GM15510 (cell line): ENCODE measurements around the gene KLHL1.

Experiments used
- POLR2A ChIP-seq: IDR thresholded peaks from 3 replicates; pipeline ENCODE4 v1.6.1; 2011; ENCODE audit warnings: borderline replicate concordance; ENCODE audit not compliant: insufficient read length; ENCODE audit errors: extremely low read depth

Gene KLHL1

DNA sequence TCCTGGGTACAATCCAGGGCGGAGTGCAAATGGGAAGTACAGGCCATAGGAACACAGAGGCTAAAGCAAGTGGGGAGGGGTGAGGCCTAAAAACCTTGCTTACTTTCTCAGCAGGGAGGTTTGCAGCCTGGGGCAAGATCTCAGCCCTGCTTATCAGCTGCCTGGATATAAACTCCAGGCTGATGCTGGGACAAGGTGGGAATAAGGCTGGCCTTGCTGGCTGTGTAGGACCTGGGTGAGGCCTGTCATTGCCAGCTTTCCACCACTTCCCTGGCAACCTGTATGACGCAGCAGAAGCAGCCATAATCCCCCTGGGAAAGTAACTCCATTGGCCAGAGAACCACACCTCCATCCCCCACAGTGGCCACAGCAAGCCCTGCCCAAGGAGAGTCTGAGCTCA lies 279.7 kb downstream of the KLHL1 start:
- TF ChIP-seq POLR2A, result no peak

DNA sequence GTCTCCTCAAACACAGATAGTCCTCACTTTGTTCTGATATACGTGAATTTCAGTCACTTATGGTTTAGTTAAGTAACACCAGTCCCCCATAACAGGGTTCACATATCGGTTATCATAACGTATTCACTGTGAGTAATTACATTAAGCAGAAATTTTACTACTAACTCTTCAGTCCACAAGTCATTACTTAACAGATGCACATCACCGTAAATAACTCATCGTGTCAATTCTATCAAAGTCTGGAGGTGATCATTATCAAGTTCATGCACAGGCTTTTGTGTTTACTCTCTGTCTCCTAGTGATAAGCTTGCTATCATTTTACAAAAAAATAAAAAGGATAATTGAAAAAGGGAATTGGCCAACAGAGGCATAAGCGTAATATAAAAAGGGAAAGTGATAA lies 288.1 kb downstream of the KLHL1 start:
- TF ChIP-seq POLR2A, result no peak

DNA sequence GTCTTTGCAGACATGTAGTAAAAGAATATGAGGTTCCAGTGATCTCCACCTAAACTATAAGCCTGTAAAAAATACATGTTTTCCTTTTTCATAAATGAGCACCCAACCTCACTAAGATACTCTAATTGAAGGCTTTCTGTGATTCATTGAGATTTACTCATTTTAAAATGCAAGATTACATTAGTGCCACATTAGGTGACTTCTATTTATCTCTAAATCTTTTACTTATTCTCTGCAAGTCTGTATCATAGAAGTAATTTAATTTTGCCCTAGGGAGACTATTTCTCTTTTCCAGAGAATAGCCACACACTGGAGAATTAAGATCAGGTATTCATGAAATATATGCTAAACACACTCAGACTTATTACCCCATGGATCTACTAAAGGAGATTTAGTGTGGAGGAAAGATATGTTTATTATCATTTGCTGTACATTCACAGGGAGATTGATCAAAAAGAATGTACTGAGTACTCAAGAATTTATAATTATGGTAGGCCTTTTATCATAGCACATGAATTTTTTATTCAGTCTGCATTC lies 290.9 kb downstream of the KLHL1 start:
- TF ChIP-seq POLR2A, result no peak

DNA sequence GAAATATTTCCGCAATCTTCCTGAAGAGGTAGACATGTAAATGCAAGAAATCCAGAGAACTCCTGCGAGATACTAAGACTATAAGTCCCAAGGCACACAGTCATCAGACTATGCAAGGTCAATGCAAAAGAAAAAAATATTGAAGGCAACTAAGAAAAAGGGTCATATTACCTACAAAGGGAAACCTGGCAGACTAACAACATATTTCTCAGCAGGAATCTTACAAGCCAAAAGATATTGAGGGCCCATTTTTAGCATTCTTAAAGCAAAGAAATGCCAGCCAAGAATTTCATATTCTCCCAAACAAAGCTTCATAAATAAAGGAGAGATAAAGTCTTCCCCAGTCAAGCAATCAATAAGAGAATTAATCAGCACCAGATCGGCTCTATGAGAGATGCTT lies 299.1 kb downstream of the KLHL1 start:
- no peak for TF ChIP-seq POLR2A

DNA sequence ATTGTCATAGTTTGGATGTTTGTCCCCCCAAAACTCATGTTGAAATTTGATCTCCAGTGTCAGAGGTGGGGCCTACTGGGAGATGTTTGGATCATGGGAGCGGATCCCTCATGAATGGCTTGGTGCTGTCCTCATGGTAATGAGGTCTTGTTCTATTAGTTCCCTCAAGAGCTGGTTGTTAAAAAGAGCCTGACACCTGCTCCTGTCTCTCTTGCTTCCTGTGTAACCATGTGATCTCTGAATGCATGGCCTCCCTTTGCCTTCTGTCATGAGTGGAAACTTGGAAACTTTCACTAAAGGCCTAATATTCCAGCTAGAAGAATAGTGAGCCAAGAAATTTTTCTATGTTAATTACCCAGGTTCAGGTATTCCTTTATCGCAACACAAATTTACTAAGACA lies 312.0 kb downstream of the KLHL1 start:
- no peak for TF ChIP-seq POLR2A

- TF ChIP-seq POLR2A, result no peak
Measured at GRCh38 chr13:69793783-69794453, 314.3 kb downstream of the KLHL1 start.

DNA sequence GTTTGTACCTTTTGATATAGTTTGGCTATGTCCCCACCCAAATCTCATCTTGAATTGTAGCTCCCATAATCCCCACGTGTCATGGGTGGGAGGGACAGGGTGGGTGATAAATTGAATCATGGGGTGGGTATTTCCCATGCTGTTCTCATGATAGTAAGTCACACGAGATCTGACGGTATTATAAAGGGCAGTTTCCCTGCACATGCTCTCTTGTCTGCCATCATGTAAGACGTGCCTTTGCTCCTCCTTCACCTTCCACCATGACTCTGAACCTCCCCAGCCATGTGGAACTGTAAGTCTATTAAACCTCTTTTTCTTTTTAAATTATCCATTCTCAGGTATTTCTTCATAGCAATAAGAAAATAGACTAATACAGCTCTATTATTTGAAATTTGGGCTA lies 331.3 kb downstream of the KLHL1 start:
- TF ChIP-seq POLR2A, result no peak

DNA sequence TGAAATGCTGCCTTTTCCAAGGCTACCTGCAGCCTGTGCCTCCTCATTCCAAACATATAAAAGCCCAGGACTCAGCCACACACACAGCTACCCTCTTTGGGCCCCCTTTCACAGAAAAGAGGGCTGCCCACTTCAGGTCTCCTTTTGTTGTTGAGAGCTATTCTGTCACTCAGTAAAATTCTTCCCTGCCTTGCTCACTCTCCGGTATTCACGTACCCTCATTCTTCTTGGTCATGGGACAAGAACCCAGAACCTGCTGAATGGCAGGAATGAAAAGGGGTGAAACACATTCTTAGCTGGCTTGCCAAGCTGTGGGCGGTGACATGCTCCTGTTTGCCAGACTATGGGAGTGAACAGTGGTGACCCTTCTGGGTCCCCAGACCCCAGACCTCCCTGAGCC lies 338.6 kb downstream of the KLHL1 start:
- no peak for TF ChIP-seq POLR2A

GRCh38 chr13:69761581-69761980 lies 346.7 kb downstream of the KLHL1 start:
- no peak for TF ChIP-seq POLR2A

DNA sequence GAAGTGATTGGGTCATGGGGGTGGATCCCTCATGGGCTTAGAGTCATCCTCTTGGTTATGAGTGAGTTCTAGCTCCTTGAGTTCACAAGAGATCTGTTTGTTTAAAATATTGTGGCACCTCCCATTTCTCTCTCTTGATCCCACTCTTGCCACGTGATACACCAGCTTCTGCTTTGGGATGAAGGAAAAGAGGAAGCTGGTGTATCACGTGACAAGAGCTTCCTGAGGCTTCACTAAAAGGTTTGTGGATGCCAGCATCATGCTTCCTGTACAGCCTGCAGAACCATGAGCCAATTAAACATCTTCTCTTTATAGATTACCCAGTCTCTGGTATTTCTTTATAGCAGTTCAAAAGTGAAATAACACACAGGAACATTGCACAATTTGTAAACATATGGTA lies 353.2 kb downstream of the KLHL1 start:
- TF ChIP-seq POLR2A, result no peak

DNA sequence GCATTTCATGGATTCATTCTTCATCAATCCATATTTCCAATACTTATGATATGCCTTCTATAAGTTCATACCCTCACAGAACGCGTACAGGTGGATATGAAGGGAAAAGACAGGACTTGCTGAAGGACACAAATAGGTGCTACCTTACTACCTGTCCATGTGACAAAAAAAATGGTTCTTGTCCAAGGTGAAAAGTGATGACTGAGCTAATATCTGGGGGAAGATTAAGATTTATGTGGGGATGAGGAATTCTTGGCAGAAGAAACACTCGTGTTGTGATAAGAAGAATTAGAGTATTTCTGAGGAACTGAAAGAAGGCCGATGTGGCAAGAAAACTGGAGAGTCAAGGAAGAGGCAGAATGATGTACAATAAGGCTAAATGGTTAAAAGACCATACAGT lies 357.0 kb downstream of the KLHL1 start:
- TF ChIP-seq POLR2A, result no peak

DNA sequence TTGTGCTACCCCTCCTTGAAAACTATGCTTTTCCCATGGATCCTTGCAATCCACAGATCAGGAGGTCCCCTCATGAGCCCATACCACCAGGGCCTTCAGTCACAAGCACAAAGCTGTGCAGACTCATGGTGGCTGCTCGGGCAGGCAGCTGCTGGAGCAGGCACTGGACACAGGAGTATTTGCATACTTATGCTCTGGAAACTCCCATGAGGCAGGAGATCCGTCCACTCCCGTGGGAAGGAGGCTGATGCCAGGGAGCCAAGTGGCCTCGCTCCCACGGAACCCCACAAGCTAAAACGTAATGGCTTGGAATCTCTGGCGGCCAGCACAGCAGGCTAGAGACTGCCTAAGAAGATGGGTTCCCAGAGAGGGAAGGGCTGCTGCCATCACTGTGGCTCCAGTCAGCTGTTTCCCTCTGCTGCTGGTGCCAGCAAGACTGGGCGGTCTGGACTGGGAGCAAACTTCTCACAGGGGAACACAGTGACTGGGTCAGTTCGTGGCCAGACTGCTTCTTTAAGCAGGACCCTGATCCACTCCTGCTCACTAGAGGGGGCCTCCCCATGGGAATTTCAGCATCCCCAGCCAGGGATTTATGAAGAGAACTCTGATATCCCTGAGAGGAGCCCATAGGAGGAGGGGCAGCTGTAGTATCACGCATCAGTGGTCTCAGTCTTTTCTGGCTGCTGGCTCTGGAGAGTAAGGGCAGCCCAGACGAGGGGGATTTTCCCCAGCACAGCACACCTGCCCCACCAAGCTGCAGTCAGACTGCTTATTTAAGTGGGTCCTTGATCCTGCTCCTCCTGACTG lies 370.9 kb downstream of the KLHL1 start:
- TF ChIP-seq POLR2A, result no peak

DNA sequence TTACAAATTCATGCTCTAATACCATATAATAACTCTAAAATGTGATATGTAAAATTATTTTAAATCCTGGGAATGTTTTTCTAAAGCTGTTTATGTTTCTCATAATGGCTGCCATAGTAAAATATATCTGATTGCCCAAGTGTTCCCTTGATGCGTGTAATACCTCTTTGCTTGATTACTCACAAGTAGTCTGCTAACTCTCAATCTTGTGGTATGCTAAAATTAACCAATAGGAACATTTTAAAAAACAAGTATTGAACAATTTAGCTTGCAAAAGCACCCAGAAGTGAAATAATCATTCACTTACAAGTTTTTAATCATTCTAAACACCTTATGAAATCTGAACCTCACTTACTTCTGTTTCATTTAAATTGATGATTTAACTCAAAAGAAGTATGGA lies 386.6 kb downstream of the KLHL1 start:
- no peak for TF ChIP-seq POLR2A

DNA sequence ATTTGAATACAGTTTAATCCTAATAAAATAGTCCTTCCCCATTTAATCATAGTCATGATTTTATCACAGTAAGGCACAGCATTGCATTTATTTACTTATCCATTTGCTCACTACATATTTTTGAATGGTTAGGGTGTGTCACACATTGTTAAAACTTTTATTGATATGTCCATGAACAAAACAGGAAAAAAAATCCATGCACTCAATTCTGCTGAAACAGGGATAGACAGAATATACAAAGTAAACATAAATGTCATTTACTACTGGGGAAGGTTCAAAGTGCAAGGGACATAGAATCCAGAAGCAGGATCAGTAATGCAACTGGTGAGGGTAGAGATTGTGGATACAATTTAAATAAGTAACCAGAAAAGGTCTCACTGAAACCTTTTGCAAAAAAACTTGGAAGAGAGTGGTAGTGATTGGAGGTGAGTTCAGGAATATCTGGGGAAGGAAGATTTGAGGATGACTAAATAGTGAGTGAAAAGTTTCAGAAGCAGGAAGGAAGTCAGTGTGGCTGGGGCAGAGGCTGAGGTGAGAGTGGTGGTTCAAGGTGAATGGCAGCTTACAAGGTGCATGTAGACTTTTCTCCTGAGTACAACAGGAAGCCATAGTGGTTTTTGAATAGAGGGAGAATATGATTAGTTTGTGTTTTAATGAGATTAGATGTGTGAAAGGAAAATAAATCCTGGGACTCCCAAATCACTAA lies 387.8 kb downstream of the KLHL1 start:
- no peak for TF ChIP-seq POLR2A

DNA sequence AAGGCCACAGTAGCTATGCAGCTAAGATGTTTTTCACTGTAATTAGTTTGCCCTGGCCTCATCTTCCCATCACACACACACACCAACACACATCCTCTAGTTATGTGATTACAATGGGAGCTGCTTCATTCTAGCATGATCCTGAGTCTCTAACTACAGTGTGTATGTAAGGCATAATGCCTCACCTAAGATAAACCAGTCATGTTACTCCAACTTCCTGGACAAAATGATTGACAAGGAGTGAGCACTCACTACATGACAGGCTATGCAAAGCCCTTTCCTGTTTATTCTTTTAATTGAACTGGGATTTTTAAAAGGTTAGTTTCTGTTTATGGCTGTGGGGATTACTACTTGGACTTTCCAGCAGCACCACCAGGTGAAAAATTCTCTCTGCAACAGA lies 401.4 kb downstream of the KLHL1 start:
- no peak for TF ChIP-seq POLR2A
